HG02938 (cell line): Measurements from ENCODE around the gene IQSEC2.

Source experiments
- ATAC-seq: cut with Tn5 transposase; IDR thresholded peaks from one replicate; pipeline ENCODE4 v1.9.1; 2021; ENCODE audit warnings: mild to moderate bottlenecking, moderate library complexity; ENCODE audit not compliant: unreplicated experiment

Gene IQSEC2

DNA sequence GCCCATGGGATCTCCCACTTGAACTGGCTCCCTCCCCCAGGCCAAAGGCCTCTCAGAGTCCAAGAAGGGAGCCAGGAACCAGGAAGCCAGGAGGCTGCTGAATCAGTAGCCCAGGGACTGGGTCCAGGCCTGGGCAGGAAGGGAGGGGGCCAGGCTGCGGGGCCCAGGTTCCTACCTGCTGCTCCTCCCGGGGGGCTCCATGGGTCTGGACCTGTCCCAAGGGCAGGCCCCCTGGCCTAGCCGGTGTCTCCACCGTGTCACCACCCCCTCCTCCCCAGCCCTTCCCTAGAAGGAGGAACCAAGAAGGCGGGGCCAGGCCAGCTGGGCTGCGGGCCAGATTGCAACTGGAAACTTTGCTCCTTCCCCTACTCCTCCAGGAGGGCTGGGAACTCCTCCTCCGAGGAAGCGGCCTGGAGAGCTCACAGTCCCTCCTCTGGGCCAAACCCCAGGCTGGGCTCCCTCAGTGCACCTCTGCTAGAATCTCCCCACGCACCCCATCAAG lies at the start of gene IQSEC2:
IQSEC2 (minus strand) TSS at position 264 of the 502 bp plus-strand sequence.
- no peak for ATAC-seq

DNA sequence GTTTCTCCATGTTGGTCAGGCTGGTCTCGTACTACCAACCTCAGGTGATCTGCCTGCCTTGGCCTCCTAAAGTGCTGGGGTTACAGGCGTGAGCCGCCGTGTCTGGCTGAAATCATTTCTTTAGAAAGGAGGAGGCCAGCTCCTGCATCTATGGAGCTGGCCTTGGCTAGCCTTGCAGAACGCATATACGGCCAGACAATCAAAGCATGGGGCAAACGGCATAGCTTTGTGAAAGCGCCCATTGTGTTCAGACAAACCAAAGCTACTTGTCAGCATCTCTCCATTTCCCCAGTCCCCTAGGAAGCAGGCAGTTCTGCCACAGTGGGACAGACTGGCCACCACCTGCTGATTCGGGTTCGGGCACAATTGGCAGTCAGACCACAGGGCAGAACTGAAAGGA lies 48.9 kb upstream of the IQSEC2 start:
- ATAC-seq = no peak

- no peak for ATAC-seq
These were observed 43.4 kb upstream of the IQSEC2 start for GRCh38 chrX:53324803-53325202.

DNA sequence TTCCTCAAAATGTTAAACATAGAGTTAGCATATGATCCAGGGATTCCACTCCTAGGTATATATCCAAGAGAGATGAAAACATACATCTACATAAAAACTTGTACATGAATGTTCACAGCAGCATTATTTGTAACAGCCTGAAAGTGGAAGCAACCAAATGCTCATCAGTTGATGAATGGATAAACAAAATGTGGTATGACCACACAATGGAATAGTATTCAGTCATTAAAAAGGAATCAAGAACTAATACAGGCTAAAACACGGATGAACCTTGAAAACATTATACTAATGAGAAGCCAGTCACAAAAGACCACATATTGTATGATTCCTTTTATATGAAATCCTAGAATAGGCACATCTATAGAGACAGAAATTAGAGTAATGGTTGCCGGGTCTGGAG lies 42.7 kb upstream of the IQSEC2 start:
- ATAC-seq = no peak

DNA sequence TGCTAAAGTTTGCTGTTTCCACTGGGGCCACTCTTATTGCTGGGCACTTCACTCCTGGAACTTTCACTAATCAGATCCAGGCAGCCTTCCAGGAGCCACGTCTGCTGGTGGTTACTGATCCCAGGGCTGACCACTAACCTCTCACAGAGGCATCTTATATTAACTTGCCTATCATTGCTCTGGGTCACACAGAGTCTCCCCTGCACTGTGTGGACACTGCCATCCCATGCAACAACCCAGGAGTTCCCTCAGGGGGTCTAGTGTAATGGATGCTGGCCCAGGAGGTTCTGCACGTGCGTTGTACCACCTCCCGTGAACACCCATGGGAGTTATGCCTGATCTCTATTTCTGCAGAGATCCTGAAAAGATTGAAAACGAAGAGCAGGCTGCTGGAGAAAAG lies 41.8 kb upstream of the IQSEC2 start:
- ATAC-seq = no peak

DNA sequence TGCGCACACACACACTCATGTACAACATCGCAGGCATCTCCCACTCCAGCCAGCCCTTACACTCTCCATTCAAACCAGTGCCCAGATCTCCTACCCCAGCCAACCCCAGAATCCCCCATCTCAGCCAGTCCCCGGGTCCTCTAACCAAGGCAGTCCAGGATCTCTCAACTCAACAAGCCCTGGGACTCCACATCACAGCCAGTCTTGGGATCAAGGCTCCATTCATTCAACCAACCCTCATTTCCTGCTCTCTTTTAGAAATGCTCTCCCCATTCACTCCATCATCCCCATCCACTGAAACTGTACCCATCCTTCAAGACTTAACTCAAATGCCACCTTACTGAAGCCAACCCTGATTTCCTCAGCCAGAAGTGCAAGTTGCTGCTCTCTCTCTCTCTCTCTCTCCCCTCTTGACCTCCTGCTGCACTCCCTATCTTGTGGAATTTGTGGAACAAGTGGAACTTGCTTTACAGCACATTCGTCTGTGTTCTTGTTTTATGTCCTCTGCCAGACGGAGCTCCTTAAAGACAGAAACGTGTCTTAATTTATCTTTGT lies 40.6 kb upstream of the IQSEC2 start:
- ATAC-seq = no peak

- ATAC-seq = no peak
These were observed 40.0 kb upstream of the IQSEC2 start for GRCh38 chrX:53321230-53321942.

DNA sequence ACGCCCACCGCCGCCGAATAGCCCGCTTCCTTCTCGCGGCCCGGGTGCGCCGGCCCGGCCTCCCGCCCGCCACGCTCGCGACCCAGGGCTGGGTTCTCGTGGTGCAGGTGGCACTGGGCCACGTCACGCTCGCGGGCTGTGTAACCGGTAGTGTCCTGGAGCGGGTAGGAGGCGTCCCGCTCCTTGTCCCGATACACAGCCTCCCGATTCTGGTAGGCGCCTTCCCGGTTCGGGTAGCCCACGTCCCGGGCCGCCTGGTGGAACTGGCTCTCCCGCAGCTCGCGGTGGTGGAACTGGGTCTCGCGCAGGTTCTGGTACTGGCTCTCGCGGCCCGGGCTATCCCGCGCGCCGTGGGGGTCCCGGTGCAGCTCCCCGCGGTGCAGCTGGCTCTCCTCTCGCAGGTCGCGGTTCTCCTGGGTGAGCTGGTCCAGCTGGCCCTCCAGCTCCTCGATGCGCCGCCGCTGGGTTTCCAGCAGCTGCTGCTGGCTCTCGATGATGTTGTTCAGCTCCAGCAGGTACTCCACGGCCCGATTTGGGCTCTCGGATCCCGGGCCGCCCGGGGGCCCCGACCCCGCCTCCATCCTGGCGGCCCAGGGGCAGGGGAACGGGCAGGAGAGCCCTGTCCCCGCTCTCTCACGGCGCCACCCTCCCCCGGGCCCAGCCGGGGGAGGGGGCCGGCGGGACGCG lies 39.3 kb upstream of the IQSEC2 start:
- ATAC-seq = no peak

- no peak for ATAC-seq
These were observed 38.5 kb upstream of the IQSEC2 start for GRCh38 chrX:53319614-53320542.

DNA sequence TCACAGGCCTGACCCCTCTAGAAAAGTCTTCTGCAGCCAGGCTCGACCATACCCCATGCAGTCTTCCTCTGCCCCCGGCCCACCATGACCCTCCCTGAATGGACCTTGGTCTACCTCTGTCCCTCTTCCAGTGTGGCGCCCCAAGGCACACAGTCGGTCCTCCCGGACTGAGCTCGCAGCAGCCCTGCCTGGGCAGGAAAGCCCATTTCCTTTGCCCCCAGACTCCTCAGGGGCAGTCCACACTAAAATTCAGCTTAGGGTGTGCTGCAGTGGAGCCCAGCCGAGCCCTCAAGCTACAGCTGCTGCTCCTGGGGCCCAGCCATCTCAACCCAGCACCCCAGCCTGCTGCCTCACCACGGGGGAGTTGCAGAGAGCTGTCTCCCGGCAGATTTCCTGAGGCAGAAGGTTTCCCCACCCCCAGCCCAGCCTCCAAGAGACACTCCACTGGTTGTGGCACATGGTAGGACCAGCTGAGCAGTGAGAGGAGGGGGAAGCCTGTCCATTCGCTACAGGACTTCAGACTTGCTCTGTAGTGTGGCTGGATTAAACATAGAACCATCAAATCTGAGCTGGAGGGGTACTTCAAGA lies 37.5 kb upstream of the IQSEC2 start:
- ATAC-seq = no peak

DNA sequence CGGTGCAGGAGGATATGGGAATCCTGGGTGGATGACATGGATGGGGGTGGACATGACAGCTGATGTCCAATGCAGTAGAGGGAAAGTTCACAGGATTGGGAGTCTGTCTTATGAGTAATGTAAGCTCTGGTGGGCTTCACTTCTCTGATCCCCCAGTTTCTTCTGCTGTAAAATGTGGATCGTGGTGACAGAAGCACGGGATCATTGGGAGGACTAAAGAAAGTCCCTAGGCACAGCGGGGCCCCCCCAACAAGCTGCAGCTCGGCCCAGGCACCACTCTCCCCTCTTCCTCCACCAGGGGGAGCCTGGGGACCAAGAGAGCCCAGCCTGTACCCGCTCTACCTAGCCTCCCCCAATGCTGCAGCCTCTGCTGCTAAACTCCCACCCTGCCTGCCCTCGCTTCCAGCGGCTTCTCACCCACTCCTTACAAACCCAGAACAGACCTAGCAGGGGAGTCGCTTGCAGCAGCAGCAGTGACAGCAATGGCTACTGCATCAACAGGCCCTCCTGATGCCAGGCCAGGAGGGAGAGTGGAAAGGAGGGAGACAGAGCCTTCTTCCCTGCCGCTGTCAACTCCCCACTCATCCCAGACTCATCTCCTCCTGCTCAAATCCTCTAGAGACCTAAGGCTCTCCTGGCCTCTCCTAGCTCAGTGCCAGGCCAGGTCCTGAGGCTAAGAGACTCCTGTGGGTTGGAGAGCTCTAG lies 36.1 kb upstream of the IQSEC2 start:
- ATAC-seq = no peak

GRCh38 chrX:53316860-53317237 lies 35.5 kb upstream of the IQSEC2 start:
- ATAC-seq = no peak

GRCh38 chrX:53316111-53316859 lies 34.9 kb upstream of the IQSEC2 start:
- no peak for ATAC-seq

- no peak for ATAC-seq
These were observed 32.3 kb upstream of the IQSEC2 start for GRCh38 chrX:53313728-53314105.

DNA sequence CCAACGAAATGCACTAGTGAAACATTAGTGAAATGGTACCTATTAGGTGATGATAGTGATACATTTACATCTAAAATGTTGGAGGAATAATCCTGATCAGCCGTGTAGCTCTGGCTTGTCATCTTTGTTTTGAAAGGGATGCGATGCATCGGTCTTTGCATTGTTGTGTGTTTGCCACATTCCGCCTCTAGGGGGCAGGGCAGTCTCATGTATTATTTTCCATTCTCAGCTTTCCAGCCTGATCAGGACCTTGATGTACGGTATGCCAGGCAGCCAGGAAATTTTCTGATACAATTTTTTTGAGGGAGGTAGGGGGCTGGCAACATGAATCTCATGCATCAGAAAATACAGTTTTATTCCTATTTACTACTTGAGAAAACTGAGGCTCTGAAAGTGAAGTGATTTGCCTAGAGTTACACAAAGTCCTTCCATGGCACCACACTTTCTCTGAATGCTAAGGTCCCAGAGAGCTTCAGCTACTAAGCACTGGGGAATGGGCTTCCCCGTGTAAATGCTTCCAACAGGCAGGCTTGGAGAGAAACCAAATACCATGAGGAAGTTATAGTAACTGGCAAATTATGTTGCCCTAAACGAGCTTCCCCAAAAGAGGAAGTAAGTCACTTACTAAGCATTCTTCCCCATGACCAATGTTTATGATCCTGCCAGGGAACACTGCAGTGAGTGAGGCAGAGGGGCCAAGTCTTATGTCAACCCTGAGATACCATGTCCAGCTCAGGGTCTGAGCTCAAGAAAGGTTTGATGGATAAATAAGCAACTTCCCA lies 31.8 kb upstream of the IQSEC2 start:
- ATAC-seq = no peak

DNA sequence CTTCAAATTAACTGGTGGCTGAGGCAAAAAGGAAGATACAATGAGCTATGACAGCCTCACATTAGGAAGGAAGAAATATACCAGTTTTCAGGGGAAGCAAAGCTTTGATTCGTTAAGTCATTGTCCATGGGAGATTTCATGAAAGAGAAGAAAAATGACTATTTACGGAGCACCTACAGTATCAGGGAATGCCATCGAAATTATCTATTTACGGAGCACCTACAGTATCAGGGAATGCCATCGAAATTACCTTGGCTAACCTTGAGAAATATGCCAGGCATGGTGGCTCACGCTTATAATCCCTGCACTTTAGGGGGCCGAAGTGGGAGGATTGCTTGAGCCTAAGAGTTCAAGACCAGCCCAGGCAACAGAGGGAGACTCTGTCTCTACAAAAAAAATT lies 28.5 kb upstream of the IQSEC2 start:
- no peak for ATAC-seq

DNA sequence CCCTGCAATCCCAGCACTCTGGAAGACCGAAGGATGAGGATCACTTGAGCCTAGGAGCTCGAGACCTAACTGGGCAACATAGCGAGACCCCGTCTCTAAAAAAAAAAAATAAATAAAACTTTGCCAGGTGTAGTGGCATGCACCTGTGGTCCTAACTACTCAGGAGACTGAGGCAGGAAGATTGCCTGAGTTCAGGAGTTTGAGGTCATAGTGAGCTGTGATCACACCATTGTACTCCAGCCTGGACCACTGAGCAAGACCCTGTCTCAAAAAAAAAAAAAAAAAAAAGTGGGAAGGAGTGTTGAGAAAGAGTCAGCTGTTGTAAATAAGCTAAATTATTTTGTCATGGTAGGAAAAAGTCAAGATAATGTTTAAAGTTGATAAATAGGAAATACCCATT lies 27.5 kb upstream of the IQSEC2 start:
- no peak for ATAC-seq

DNA sequence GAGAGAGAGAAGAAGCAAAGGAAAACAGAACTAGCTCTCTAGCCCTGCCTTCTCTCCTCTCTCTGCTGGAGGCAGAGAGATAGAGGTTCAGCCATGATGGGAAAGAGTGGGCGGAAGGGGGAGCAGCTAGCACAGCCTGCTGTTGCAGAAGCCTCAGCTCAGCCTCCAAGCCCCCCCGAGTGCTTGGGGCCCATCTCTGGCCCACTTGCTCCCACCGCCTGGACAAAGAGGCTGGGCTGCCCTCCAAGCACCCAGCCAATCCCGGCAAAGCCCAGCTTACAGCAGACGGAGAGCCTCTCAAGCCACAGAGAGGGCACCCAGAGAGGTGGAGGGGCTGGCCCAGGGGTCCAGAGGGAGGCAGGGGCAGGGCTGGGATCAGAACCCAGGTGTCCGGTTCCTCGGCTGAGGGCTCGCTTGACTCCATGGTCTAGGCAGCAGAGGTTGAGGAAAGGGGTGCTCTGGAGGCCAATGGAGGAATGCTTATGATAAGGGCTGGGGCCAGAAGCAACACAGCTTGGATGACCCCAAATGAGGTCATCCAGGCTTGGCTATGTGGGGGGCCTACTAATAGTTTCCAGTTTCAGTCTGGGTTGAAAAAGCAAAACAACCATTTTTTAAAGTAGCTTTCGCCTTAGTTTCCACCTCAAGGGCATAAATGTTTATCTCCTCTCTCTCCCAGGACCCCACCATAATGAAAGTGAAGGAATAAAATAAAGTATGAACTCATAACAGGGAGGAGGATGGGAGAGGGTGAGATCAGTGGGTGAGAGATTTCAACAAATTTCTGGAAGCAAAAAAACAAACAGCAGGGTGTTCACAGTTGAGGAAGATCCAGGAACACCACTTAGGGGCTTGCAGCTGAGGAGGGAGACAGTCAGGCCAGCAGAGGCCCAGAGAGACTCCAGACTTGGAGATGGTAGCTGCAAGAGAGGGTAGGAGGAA lies 24.9 kb upstream of the IQSEC2 start:
- ATAC-seq = no peak
